ENCODE data around the gene ATP6AP1. TPM values are rescaled to one million over a fixed set of nuclear protein-coding genes. Genes with fewer than 3 reads are reported as not detected.

Gene ATP6AP1
- total and polyA plus RNA-seq, 2 of the 13 experiments (the other 11 are each of a cell fraction or from before 2014, with no cell fraction given), result 56.7 to 110 TPM

DNA sequence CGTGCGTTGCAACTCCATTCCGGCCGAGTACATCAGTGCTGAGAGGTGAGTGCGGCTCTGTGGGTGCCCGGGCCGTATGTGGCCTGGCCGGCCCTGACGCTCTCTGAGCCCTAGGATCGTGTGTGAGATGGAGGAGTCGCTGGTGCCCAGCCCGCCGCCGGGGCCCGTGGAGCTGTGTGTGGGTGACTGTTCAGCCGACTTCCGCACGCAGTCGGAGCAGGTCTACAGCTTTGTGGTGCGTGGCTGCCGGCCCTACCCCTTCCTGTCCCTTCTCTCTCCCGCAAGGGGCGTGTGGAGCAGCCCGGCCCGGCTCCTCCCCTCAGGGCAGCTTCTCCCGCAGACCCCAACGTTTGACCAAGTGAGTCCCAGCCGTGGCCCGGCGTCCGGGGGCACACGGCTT, 37.6 kb downstream of the ATP6AP1 start:
- Histone ChIP-seq H3K4me1 (ENCODE audit: insufficient read depth, low read length) (no peaks in the 10 kb centered on the region), H3K36me3 (replicated peaks in 1 of 2; ENCODE audit: control insufficient read depth in 1 of 2, insufficient read depth in 2 of 2, low read length in 2 of 2) (peaks cover 3 to 9% of the 10 kb centered on the region in 2 experiments; a peak in 3 of 5 replicates), H4K20me1 (ENCODE audit: insufficient read depth, low read length) (no peaks in the 10 kb centered on the region), H2AFZ (ENCODE audit: low read length) (no peak overlapping the region), H3K4me3 (replicated peaks in 1 of 3; ENCODE audit: insufficient read depth in 1 of 3, low read depth in 2 of 3, low read length in 3 of 3) (no peak overlapping the region), H3K27ac (ENCODE audit: extremely low read length, insufficient read depth, low read length) (no peak overlapping the region), H3K4me2 (ENCODE audit: low read depth, low read length) (no peak overlapping the region), H3K27me3 (ENCODE audit: control insufficient read depth in 1 of 2, insufficient read depth in 2 of 2, low read length in 2 of 2) (no peaks in the 10 kb centered on the region), H3K9me3 (ENCODE audit: low read length) (no peaks in the 10 kb centered on the region), H3K79me2 (ENCODE audit: insufficient read depth, low read length) (no peaks in the 10 kb centered on the region), H3K9ac (ENCODE audit: insufficient read depth, low read depth, low read length) (no peak overlapping the region)
- DNase-seq (ENCODE audit: low spot score), result no peak
- no peak for ATAC-seq
- ChIA-PET POLR2A (no interaction called here), CTCF (ENCODE audit: low intra/inter-chr PET ratio, low total read pairs) (no interaction called here)
- in situ Hi-C loops (cut with HindIII; ENCODE audit: extremely low pct_ligation_motif_present, low pct_unique_long_range_greater_than_20kb), result no loop called here
- FAIRE-seq, result no peak
- intact Hi-C loops (cut with micrococcal nuclease; ENCODE audit: unreplicated experiment), result no loop called here
- TF ChIP-seq ZNF10 (CRISPR knock-in tag; IDR thresholded peaks at IDR 0.05; ENCODE audit: borderline replicate concordance, low read depth) (no peak), RBFOX2 (IDR thresholded peaks at IDR 0.05; ENCODE audit: low read depth, low read length) (peak; percentile 33)
- no CpG with 5 or more reads among the region's 32 CpGs for WGBS (ENCODE audit: low lambda C conversion rate)
- no TSS peak for BruUV-seq (replicated peaks)

DNA sequence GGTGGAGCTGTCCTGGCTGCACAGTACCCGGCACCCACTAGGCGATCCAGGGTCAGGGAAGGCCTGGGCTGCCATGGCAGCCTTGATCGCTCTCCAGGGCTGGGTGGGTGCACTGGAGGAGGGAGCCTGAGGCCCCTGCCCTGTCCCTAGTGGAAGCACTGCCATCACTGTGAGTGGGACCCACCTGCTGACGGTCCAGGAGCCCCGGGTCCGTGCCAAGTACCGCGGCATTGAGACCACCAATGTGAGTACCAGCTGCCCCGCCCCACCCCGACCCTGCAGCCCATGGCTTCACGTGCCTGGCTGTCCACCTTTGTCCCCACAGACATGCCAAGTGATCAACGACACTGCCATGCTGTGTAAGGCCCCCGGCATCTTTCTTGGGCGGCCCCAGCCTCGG, 38.4 kb downstream of the ATP6AP1 start:
- Histone ChIP-seq H4K20me1 (ENCODE audit: insufficient read depth, low read length) (no peaks in the 10 kb centered on the region), H3K79me2 (ENCODE audit: insufficient read depth, low read length) (no peaks in the 10 kb centered on the region), H3K36me3 (replicated peaks in 1 of 2; ENCODE audit: control insufficient read depth in 1 of 2, insufficient read depth in 2 of 2, low read length in 2 of 2) (peaks cover 6 to 8% of the 10 kb centered on the region in 2 experiments; a peak in 2 of 5 replicates), H3K27me3 (ENCODE audit: control insufficient read depth in 1 of 2, insufficient read depth in 2 of 2, low read length in 2 of 2) (no peaks in the 10 kb centered on the region), H3K9ac (ENCODE audit: insufficient read depth, low read depth, low read length) (no peak overlapping the region), H3K4me3 (replicated peaks in 1 of 3; ENCODE audit: insufficient read depth in 1 of 3, low read depth in 2 of 3, low read length in 3 of 3) (no peak overlapping the region), H3K4me1 (ENCODE audit: insufficient read depth, low read length) (peaks cover 6% of the 10 kb centered on the region; the same call in 1 of the 2 replicates), H2AFZ (ENCODE audit: low read length) (no peak overlapping the region), H3K9me3 (ENCODE audit: low read length) (no peaks in the 10 kb centered on the region), H3K27ac (ENCODE audit: extremely low read length, insufficient read depth, low read length) (no peak overlapping the region), H3K4me2 (ENCODE audit: low read depth, low read length) (no peak overlapping the region)
- ChIA-PET POLR2A (no interaction called here), CTCF (ENCODE audit: low intra/inter-chr PET ratio, low total read pairs) (no interaction called here)
- BruUV-seq (replicated peaks), result no TSS peak
- FAIRE-seq, result no peak
- TF ChIP-seq ELF4 (CRISPR knock-in tag; IDR thresholded peaks at IDR 0.05; ENCODE audit: borderline replicate concordance), result no peak
- no peak for TF ChIP-seq KLF13 (CRISPR knock-in tag; IDR thresholded peaks at IDR 0.05)
- TF ChIP-seq PBX3 (CRISPR knock-in tag; IDR thresholded peaks at IDR 0.05; ENCODE audit: borderline replicate concordance), result no peak
- no peak for TF ChIP-seq WIZ (CRISPR knock-in tag; IDR thresholded peaks at IDR 0.05)
- intact Hi-C loops (cut with micrococcal nuclease; ENCODE audit: unreplicated experiment) (no loop called here), in situ Hi-C loops (cut with HindIII; ENCODE audit: extremely low pct_ligation_motif_present, low pct_unique_long_range_greater_than_20kb) (no loop called here)
- WGBS (ENCODE audit: low lambda C conversion rate), result no CpG with 5 or more reads among the region's 15 CpGs
- no peak for ATAC-seq
- DNase-seq (ENCODE audit: low spot score), result no peak
